HG02981 (cell line): ENCODE measurements around the gene VCX2.
"Not testable (repeated sequence)": the region's sequence is repeated elsewhere in the genome, so short reads cannot be mapped to it uniquely, and the experiment has no call there.

Experiments
- ATAC-seq: cut with Tn5 transposase; IDR thresholded peaks from one replicate; pipeline ENCODE4 v1.9.1; 2021; ENCODE audit warnings: mild to moderate bottlenecking, moderate library complexity; ENCODE audit not compliant: unreplicated experiment

VCX2 gene

DNA sequence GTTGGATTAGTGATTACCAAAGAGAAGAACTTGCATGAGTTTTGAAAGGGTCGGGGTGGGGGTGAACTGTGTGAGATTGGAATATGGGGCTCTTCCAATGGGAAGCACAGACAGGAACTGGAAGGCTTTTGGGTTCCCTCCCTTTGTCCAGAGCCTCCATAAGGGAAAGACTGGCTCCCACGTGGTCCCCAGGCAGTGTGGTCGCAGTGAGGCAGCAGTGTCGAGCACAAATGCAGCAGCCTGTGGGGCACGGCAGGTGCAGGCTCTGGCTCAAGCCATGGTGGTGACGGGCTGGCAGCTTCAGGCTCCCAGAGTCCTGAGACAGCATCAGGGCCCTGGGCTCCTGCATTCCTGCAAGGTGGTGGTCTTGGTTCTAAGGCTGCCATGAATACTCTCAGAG lies 45.5 kb downstream of the VCX2 start:
- ATAC-seq = no peak

DNA sequence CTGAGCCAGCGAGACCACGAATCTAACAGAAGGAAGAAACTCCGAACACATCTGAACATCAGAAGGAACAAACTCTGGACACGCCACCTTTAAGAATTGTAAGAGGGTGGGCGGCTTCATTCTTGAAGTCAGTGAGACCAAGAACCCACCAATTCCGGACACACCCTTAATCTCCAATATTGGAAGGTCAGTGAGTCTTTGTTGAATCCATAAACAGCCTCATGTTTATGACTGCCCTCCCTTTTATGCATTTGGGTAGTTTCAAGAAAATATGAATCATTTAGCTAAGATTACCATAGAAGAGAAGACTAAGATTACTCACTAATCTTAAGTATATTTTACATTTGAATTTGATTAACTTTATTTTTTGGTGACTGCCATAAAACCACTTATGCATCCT lies 48.5 kb downstream of the VCX2 start:
- no peak for ATAC-seq

DNA sequence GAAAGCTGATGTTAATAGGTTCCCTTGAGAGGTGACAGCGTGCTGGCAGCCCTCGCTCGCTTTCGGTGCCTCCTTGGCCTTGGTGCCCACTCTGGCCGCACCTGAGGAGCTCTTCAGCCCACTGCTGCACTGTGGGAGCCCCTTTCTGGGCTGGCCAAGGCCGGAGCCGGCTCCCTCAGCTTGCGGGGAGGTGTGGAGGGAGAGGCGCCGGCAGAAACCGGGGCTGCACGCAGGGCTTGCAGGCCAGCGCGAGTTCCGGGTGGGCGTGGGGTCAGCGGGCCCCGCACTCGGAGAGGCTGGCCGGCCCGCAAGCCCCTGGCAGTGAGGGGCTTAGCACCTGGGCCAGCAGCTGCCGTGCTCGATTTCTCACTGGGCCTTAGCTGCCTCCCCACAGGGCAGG lies 49.7 kb downstream of the VCX2 start:
- ATAC-seq = not testable (repeated sequence)
